Fibroblast of lung (primary cell): ENCODE data around the gene BTBD7. TPM values are rescaled to one million over a fixed set of nuclear protein-coding genes. Genes with fewer than 3 reads are reported as not detected.

Source experiments
- DNase-seq, 2 donors: peaks; one replicate each; pipeline versions ENCODE4 v3.0.0 to v3.0.0-alpha.2; 2010; ENCODE audit warnings: low read depth in 2 of 2
- H2AFZ ChIP-seq: 2 replicates; pipeline ENCODE4 v1.5.1; 2012; ENCODE audit warnings: low read length, control low read depth, inconsistent platforms
- H3K27ac ChIP-seq: 2 replicates; pipeline ENCODE4 v1.5.1; 2011; ENCODE audit warnings: low read length, control low read depth; ENCODE audit not compliant: insufficient read depth
- H3K27me3 ChIP-seq: 2 replicates; pipeline ENCODE4 v1.5.1; 2011; ENCODE audit warnings: mild to moderate bottlenecking, low read length; ENCODE audit not compliant: control insufficient read depth, insufficient read depth
- H3K36me3 ChIP-seq: 2 replicates; pipeline ENCODE4 v1.5.1; 2011; ENCODE audit warnings: low read length; ENCODE audit not compliant: control insufficient read depth, insufficient read depth
- H3K4me1 ChIP-seq: 2 replicates; pipeline ENCODE4 v1.5.1; 2011; ENCODE audit warnings: low read length; ENCODE audit not compliant: control insufficient read depth, insufficient read depth; ENCODE audit errors: extremely low read depth
- H3K4me2 ChIP-seq: 2 replicates; pipeline ENCODE4 v1.5.1; 2011; ENCODE audit warnings: low read length, control low read depth; ENCODE audit not compliant: insufficient read depth; ENCODE audit errors: extremely low read depth
- H3K4me3 ChIP-seq, 4 experiments: fragments of 200-600 bp in 1 of 4; sonication (generic) in 1 of 4; replicated peaks in 1 of 4; 2 replicates each; pipeline ENCODE4 v1.5.1; 2011 to 2016; ENCODE audit warnings: low read length in 4 of 4, low read depth in 3 of 4, mild to moderate bottlenecking in 3 of 4, control low read depth in 2 of 4, inconsistent platforms in 1 of 4, mixed read lengths in 1 of 4; ENCODE audit not compliant: insufficient read depth in 1 of 4; ENCODE audit errors: control extremely low read depth in 1 of 4
- H3K79me2 ChIP-seq: 2 replicates; pipeline ENCODE4 v1.5.1; 2012; ENCODE audit warnings: mild to moderate bottlenecking, low read length, inconsistent platforms; ENCODE audit not compliant: control insufficient read depth, insufficient read depth
- H3K9ac ChIP-seq: 2 replicates; pipeline ENCODE4 v1.5.1; 2011; ENCODE audit warnings: mild to moderate bottlenecking, low read length, control low read depth; ENCODE audit not compliant: insufficient read depth
- H3K9me3 ChIP-seq: 2 replicates; pipeline ENCODE4 v1.5.1; 2012; ENCODE audit warnings: low read depth, low read length; ENCODE audit not compliant: control insufficient read depth, insufficient read depth
- H4K20me1 ChIP-seq: 2 replicates; pipeline ENCODE4 v1.5.1; 2011; ENCODE audit warnings: low read length; ENCODE audit not compliant: control insufficient read depth, insufficient read depth; ENCODE audit errors: extremely low read depth
- EZH2 ChIP-seq: IDR thresholded peaks from 2 replicates; pipeline ENCODE4 v1.5.1; 2012; ENCODE audit warnings: low read length, control low read depth, mild to moderate bottlenecking; ENCODE audit errors: missing control alignments
- polyA plus RNA-seq, 2 donors: library from polyadenylated mRNA; depleted of rRNA in 1 of 2; stranded (reverse) in 1 of 2; unstranded in 1 of 2; fragments of >200 nt; gene quantifications; 2 replicates each; pipeline ENCODE4 v1.2.1, GENCODE V29; 2011 to 2012; ENCODE audit warnings: missing spikeins in 1 of 2
- total RNA-seq: library from RNA; depleted of rRNA; stranded (reverse); fragments of >200 nt; gene quantifications from 2 replicates; pipeline ENCODE4 v1.2.1, GENCODE V29; 2014
- TF ChIP-seq, protein P1 (sequence below), 2 donors: IDR thresholded peaks in 1 of 2; conservative IDR thresholded peaks in 1 of 2; 1 replicate in 1 of 2; 2 replicates in 1 of 2; pipeline ENCODE4 v1.5.1; 2011 to 2012; ENCODE audit warnings: low read length in 2 of 2, control low read depth in 1 of 2, inconsistent platforms in 1 of 2, low read depth in 1 of 2, mild to moderate bottlenecking in 1 of 2

BTBD7 gene
- total and polyA plus RNA-seq, 2 donors (not counting 1 experiment from before 2014, with no cell fraction given) = 20.5 to 25.9 TPM

GRCh38 chr14:93214598-93214997 lies 118.2 kb downstream of the BTBD7 start:
- Histone ChIP-seq H3K9me3 (no peaks in the 10 kb centered on the region), H3K36me3 (peaks cover 5% of the 10 kb centered on the region)
- TF ChIP-seq, protein P1, sequence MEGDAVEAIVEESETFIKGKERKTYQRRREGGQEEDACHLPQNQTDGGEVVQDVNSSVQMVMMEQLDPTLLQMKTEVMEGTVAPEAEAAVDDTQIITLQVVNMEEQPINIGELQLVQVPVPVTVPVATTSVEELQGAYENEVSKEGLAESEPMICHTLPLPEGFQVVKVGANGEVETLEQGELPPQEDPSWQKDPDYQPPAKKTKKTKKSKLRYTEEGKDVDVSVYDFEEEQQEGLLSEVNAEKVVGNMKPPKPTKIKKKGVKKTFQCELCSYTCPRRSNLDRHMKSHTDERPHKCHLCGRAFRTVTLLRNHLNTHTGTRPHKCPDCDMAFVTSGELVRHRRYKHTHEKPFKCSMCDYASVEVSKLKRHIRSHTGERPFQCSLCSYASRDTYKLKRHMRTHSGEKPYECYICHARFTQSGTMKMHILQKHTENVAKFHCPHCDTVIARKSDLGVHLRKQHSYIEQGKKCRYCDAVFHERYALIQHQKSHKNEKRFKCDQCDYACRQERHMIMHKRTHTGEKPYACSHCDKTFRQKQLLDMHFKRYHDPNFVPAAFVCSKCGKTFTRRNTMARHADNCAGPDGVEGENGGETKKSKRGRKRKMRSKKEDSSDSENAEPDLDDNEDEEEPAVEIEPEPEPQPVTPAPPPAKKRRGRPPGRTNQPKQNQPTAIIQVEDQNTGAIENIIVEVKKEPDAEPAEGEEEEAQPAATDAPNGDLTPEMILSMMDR (conservative IDR thresholded peaks at IDR 0.05 in 1 of 2, IDR thresholded peaks at IDR 0.05 in 1 of 2; ENCODE audit: low read depth in 1 of 2, low read length in 2 of 2) = no peak
- TF ChIP-seq EZH2 = no peak

DNA sequence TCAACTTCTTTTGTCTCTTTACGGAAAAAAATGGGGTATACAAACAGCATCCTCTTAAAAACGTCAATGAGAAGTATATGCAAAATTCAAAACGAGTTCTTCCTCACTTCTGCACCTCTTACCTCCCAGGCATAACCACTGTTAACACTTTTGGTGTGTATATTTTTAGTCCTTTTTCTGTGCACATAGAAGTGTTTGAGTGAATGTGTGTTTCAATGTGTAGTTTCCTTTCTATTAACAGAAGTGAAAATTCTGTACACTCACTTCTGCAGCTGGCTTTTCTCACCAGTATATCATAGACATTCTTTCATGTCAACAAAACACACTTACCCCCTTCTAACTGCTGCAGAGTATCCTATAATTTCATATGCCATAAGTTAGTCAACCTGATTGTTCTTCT lies 120.4 kb downstream of the BTBD7 start:
- peaks cover 5% of the 10 kb centered on the region for H3K36me3 ChIP-seq
- no peak overlapping the region for H3K4me2 ChIP-seq
- DNase-seq = no peak
- no peak for TF ChIP-seq EZH2
- TF ChIP-seq, protein P1 (conservative IDR thresholded peaks at IDR 0.05 in 1 of 2, IDR thresholded peaks at IDR 0.05 in 1 of 2; ENCODE audit: low read depth in 1 of 2, low read length in 2 of 2) = no peak
- peaks cover 2% of the 10 kb centered on the region for H3K4me1 ChIP-seq
- no peaks in the 10 kb centered on the region for H3K9me3 ChIP-seq
- H3K79me2 ChIP-seq = peaks cover 17% of the 10 kb centered on the region
- no peaks in the 10 kb centered on the region for H4K20me1 ChIP-seq
- H2AFZ ChIP-seq = no peak overlapping the region
- H3K27ac ChIP-seq = no peak overlapping the region
- H3K9ac ChIP-seq = no peak overlapping the region
- H3K4me3 ChIP-seq = no peak overlapping the region
- H3K27me3 ChIP-seq = no peaks in the 10 kb centered on the region

More at GRCh38 chr14:93214598-93214997, 118.2 kb downstream of the BTBD7 start:
- no peak for DNase-seq
- Histone ChIP-seq H3K4me1 (no peaks in the 10 kb centered on the region), H4K20me1 (no peaks in the 10 kb centered on the region), H3K4me3 (no peak overlapping the region), H2AFZ (no peak overlapping the region), H3K27ac (no peak overlapping the region), H3K4me2 (no peak overlapping the region), H3K27me3 (no peaks in the 10 kb centered on the region), H3K79me2 (peaks cover 2% of the 10 kb centered on the region), H3K9ac (no peak overlapping the region)

DNA sequence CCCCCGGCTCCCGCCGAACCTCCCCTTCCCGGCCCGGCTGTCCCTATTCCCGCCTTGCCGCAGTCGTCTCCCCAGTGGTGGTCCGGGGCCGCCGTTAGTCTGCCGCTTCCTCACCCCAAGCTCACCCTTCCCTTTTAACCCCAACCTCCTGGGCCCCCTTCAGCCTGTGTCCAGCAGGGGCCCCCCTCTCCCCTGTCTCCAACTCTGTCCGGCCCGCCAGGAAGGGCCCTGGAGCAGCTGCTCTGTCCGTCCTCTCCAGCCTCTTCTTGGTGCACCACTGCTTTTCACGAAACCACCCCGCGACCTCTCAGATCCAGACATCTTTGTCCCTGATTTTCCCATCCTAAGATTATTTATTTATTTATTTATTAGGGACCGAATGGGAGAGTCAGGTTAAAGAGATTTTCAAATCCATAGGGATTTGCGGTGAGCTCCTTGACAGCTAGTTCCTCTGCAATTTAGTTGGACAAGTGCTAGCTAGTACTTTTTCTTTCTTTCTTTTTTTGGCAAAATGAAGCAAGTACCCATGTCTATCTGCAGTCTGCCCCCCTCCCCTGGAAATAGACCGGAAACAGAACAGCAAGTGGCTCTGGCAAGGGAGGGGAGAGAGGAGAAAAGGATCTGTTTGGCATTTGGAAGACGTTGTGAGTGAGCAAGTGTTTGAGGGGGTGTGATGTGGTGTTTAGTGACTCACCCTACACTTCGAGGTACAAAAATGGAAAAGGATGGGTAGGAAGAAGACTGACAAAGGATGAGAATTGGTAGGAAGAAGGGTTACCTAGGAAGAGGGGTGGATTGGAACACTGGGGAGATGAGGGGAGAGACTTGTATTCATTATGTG lies 125.1 kb downstream of the BTBD7 start:
- Histone ChIP-seq H3K9me3 (no peaks in the 10 kb centered on the region), H3K4me1 (peaks cover 2% of the 10 kb centered on the region), H3K4me2 (peak overlapping the region; percentile 97), H3K79me2 (peaks cover 33% of the 10 kb centered on the region), H4K20me1 (no peaks in the 10 kb centered on the region), H2AFZ (peak overlapping the region; percentile 95), H3K4me3 (peak overlapping the region; percentile 49 to 91 (median 69)), H3K27me3 (no peaks in the 10 kb centered on the region), H3K27ac (peak overlapping the region; percentile 77), H3K9ac (peak overlapping the region; percentile 73), H3K36me3 (no peaks in the 10 kb centered on the region)
- TF ChIP-seq, protein P1 (conservative IDR thresholded peaks at IDR 0.05 in 1 of 2, IDR thresholded peaks at IDR 0.05 in 1 of 2; ENCODE audit: low read depth in 1 of 2, low read length in 2 of 2) = peak; percentile 27 to 34
- no peak for TF ChIP-seq EZH2
- DNase-seq = peak; percentile 55 to 65
